HG02678 (cell line): Measurements from ENCODE around the gene S1PR4.
"Not testable (repeated sequence)": the region's sequence is repeated elsewhere in the genome, so short reads cannot be mapped to it uniquely, and the experiment has no call there.

ENCODE experiments used
- ATAC-seq: cut with Tn5 transposase; IDR thresholded peaks from one replicate; pipeline ENCODE4 v1.9.1; 2021; ENCODE audit warnings: mild to moderate bottlenecking, moderate library complexity; ENCODE audit not compliant: unreplicated experiment

S1PR4 gene

GRCh38 chr19:3192684-3193083, 14.1 kb downstream of the S1PR4 start:
- ATAC-seq, result no peak

- no peak for ATAC-seq
Observed at GRCh38 chr19:3193256-3194105, 14.9 kb downstream of the S1PR4 start.

GRCh38 chr19:3194106-3195087, 15.8 kb downstream of the S1PR4 start:
- no peak for ATAC-seq

GRCh38 chr19:3196064-3196932, 17.7 kb downstream of the S1PR4 start:
- no peak for ATAC-seq

GRCh38 chr19:3196933-3197205, 18.3 kb downstream of the S1PR4 start:
- no peak for ATAC-seq

GRCh38 chr19:3198901-3199700, 20.5 kb downstream of the S1PR4 start:
- no peak for ATAC-seq

- ATAC-seq, result no peak
Observed at GRCh38 chr19:3201072-3201700, 22.6 kb downstream of the S1PR4 start.

GRCh38 chr19:3201911-3202310, 23.3 kb downstream of the S1PR4 start:
- no peak for ATAC-seq

GRCh38 chr19:3202346-3202745, 23.8 kb downstream of the S1PR4 start:
- no peak for ATAC-seq

- ATAC-seq, result not testable (repeated sequence)
Observed at GRCh38 chr19:3202895-3203294, 24.3 kb downstream of the S1PR4 start.

GRCh38 chr19:3203805-3204645, 25.5 kb downstream of the S1PR4 start:
- ATAC-seq, result no peak

GRCh38 chr19:3204646-3205275, 26.2 kb downstream of the S1PR4 start:
- ATAC-seq, result no peak

- ATAC-seq, result no peak
Observed at GRCh38 chr19:3206216-3206953, 27.8 kb downstream of the S1PR4 start.

- no peak for ATAC-seq
Observed at GRCh38 chr19:3207461-3208242, 29.1 kb downstream of the S1PR4 start.

GRCh38 chr19:3208317-3209207, 30.0 kb downstream of the S1PR4 start:
- no peak for ATAC-seq
